Skeletal muscle cell (primary cell): ENCODE results near the gene NBAS.

ENCODE experiments used
- DNase-seq: peaks from one replicate; pipeline ENCODE4 v3.0.0-alpha.2; 2010; ENCODE audit warnings: low read depth
- H3K4me3 ChIP-seq: 2 replicates; pipeline ENCODE4 v1.5.1; 2011; ENCODE audit warnings: low read depth, mild to moderate bottlenecking, control low read depth, low read length, moderate library complexity

The NBAS gene

GRCh38 chr2:15145046-15145817 lies 415.9 kb downstream of the NBAS start:
- H3K4me3 ChIP-seq: no peak overlapping the region
- DNase-seq: no peak

DNA sequence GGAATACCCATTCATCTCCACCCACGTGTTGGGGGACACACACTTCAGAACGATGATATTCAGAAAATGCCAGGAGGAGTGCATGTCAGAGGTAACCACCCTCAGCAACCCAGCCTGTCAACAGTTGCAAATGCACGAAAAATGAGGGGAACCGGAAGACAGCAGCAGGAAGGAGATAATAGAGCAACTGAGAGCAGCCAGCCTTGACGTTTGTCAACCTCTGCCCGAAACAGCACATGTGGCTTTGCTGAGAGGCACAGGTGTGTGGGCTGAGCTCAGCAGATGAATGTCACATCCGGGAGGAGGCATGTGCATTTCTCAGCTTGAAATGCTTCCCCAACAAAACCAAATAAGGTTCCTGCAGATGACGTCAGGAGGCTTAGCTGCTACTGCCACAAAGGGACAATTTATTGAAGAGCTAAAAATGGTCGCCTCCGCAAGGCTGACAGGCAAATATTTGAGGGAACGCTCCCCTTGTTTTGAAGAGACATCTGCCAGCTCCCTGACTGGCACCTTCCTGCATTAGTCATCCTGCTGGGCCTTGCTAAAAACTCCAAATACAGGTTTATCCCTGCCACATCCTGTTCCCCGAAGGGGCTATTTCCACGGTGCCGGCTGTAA lies 419.0 kb downstream of the NBAS start:
- H3K4me3 ChIP-seq: no peak overlapping the region
- no peak for DNase-seq

DNA sequence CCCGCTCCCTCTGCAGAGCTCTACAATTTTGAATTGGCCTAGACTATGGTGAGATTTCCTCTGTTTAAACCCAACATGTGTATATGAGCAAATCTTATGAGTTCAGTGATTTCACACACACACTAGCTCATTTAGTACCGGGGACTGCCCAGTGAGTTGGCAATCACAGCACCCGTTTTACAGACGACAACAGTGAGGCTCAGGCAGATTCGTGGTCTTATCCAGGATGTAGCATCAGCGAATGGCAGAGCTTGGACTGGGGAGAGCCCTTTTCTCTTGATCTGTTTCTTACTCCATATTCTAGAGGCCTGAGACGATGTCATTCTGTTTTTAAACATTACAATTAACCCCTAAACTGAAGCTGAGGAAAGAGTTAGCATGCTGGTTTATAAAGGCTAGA lies 419.9 kb downstream of the NBAS start:
- no peak for DNase-seq

DNA sequence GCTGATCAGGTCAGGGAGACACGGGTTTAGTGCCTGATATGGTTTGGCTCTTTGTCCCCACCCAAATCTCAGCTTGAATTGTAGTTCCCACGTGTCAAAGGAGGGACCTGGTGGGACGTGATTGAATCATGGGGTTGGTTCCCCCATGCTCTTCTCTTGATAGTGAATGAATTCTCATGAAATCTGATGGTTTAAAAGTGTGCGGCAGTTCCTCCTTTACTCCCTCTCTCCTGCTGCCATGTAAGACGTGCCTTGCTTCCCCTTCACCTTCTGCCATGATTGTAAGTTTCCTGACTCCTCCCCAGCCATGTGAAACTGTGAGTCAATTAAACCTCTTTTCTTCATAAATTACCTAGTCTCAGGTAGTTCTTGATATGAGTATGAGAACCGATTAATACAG lies 424.5 kb downstream of the NBAS start:
- no peak for DNase-seq

More for the DNA sequence above, 419.9 kb downstream of the NBAS start:
- no peak overlapping the region for H3K4me3 ChIP-seq

GRCh38 chr2:15134957-15135356 lies 426.2 kb downstream of the NBAS start:
- H3K4me3 ChIP-seq: no peak overlapping the region
- DNase-seq: no peak

More for the DNA sequence above, 424.5 kb downstream of the NBAS start:
- no peak overlapping the region for H3K4me3 ChIP-seq

DNA sequence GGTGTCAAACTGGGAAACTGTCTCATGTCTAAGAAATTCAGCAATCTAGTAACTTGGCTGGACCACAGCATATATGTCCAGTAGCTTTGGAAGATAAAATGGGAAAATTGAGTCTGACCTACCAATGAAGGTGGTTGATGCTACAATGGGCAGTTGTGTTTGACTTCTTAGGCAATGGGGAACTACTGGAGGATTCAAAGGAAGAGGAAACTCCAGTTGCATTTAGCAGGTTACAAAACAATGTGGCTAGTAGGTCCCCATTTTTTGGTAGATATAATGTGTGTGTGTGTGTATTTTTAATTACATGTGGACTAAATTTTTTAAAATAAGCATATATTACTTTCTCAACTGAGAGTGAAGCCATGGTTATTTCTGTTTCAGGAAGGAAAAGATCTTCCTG lies 427.7 kb downstream of the NBAS start:
- no peak for DNase-seq
- no peak overlapping the region for H3K4me3 ChIP-seq

- H3K4me3 ChIP-seq: no peak overlapping the region
- DNase-seq: no peak
Measured at GRCh38 chr2:15128846-15129245, 432.3 kb downstream of the NBAS start.

DNA sequence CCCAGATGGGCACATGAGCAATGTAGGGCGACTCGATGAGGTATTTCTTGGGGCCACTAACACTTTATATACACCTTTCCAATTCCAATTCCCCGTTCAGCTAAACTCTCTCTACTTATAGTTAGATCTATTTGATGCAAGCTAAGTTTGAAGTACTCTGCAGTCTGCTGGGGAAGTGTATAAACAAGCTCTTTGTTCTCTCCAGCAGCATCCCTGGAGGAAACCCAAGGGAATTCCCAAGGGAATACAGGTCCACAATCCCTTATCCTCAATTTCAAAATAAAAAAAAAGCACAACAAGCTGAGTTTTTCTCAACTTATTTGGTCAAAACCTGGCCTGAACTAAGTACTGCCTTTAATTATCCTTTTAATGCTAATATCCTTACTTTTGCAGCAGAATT lies 433.3 kb downstream of the NBAS start:
- no peak overlapping the region for H3K4me3 ChIP-seq
- no peak for DNase-seq

- no peak overlapping the region for H3K4me3 ChIP-seq
- no peak for DNase-seq
Measured at GRCh38 chr2:15127301-15127700, 433.8 kb downstream of the NBAS start.

DNA sequence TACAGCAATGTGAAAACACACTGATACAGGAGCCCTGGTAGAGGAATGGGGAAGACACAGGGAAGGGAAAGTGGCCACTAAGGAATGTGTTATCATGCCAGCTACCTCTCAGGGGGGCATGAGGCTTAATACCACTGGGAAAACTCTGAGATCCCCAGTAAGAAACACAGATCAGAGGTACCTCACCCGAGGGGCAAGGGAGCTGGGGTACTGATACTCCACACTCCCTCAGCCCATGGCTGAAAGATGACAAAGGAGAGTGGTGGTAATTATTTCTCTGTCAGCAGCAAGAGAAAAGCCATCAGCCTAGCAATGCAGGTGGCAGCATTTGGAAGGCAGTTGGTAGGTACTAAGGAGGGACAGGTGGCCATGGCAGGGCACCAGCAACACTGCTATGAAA lies 434.8 kb downstream of the NBAS start:
- no peak for DNase-seq
- H3K4me3 ChIP-seq: no peak overlapping the region

- peak; percentile 7 for DNase-seq
- no peak overlapping the region for H3K4me3 ChIP-seq
Measured at GRCh38 chr2:15122915-15123314, 438.2 kb downstream of the NBAS start.

- H3K4me3 ChIP-seq: no peak overlapping the region
- no peak for DNase-seq
Measured at GRCh38 chr2:15120631-15121030, 440.5 kb downstream of the NBAS start.

- no peak overlapping the region for H3K4me3 ChIP-seq
- no peak for DNase-seq
Measured at GRCh38 chr2:15119722-15120175, 441.4 kb downstream of the NBAS start.

GRCh38 chr2:15117409-15118050 lies 443.6 kb downstream of the NBAS start:
- no peak for DNase-seq
- H3K4me3 ChIP-seq: no peak overlapping the region
